Caco-2 (cell line): ENCODE results near the gene AIG1. TPM values are rescaled to one million over a fixed set of nuclear protein-coding genes. Genes with fewer than 3 reads are reported as not detected.

Experiments
- BruUV-seq: library from RNA; stranded (reverse); fragments of 400-500 nt; replicated peaks from 2 replicates; lab custom pipeline; 2021; lab: Mats Ljungman, UMichigan
- CTCF ChIA-PET: fragments of 300-600 bp; sonication (Branson Sonifier 250); formaldehyde crosslinking; loops from one replicate; lab custom pipeline; 2022; ENCODE audit warnings: antibody characterized with exemption; lab: Charles Lee
- POLR2A ChIA-PET: fragments of 300-600 bp; sonication (Branson Sonifier 250); formaldehyde crosslinking; loops from one replicate; lab custom pipeline; 2022; ENCODE audit warnings: antibody characterized with exemption; lab: Charles Lee
- DNase-seq, 2 experiments: peaks; one replicate each; pipeline versions ENCODE4 v3.0.0 to v3.0.0-alpha.2; 2020 to 2022
- H3K27me3 ChIP-seq: replicated peaks from 2 replicates; pipeline ENCODE4 v1.6.0; 2011; ENCODE audit warnings: low read length; ENCODE audit not compliant: control insufficient read depth, insufficient read depth
- H3K36me3 ChIP-seq: 2 replicates; pipeline ENCODE4 v1.5.1; 2011; ENCODE audit warnings: low read length; ENCODE audit not compliant: control insufficient read depth, insufficient read depth
- H3K4me1 ChIP-seq: fragments of 250-450 bp; sonication (Bioruptor Pico); 2 replicates; pipeline ENCODE4 v1.5.1; 2020; ENCODE audit warnings: mild to moderate bottlenecking
- H3K4me3 ChIP-seq: 2 replicates; pipeline ENCODE4 v1.5.1; 2011; ENCODE audit warnings: low read depth, mild to moderate bottlenecking, control low read depth, low read length
- H3K9me3 ChIP-seq: fragments of 250-450 bp; sonication (Bioruptor Pico); 2 replicates; pipeline ENCODE4 v1.5.1; 2020; ENCODE audit warnings: mild to moderate bottlenecking, moderate library complexity
- H3K27ac Mint-ChIP-seq: one replicate; pipeline ENCODE4 v1.8.0; 2022; ENCODE audit warnings: mixed read lengths; ENCODE audit not compliant: unreplicated experiment
- H3K27me3 Mint-ChIP-seq: one replicate; pipeline ENCODE4 v1.8.0; 2022; ENCODE audit warnings: mixed read lengths; ENCODE audit not compliant: insufficient read depth, unreplicated experiment
- H3K36me3 Mint-ChIP-seq: one replicate; pipeline ENCODE4 v1.8.0; 2022; ENCODE audit warnings: mild to moderate bottlenecking, mixed read lengths; ENCODE audit not compliant: insufficient read depth, unreplicated experiment
- H3K4me1 Mint-ChIP-seq: one replicate; pipeline ENCODE4 v1.8.0; 2022; ENCODE audit warnings: low read depth, mixed read lengths; ENCODE audit not compliant: unreplicated experiment
- H3K4me3 Mint-ChIP-seq: one replicate; pipeline ENCODE4 v1.8.0; 2022; ENCODE audit warnings: mild to moderate bottlenecking, moderate library complexity, mixed read lengths; ENCODE audit not compliant: unreplicated experiment
- H3K9me3 Mint-ChIP-seq: one replicate; pipeline ENCODE4 v1.8.0; 2022; ENCODE audit warnings: mixed read lengths; ENCODE audit not compliant: unreplicated experiment
- intact Hi-C: fragments of 100-400 bp; cut with micrococcal nuclease; formaldehyde crosslinking; loops from one replicate; pipeline ENCODE4 v1.10.0; 2022; ENCODE audit not compliant: unreplicated experiment
- total RNA-seq: library from RNA; stranded (reverse); gene quantifications from 2 replicates; pipeline ENCODE4 v1.2.3, GENCODE V29; 2022
- TF ChIP-seq, protein P1 (sequence below), 2 experiments: fragments of 200-600 bp in 1 of 2; IDR thresholded peaks; 1 replicate in 1 of 2; 2 replicates in 1 of 2; pipeline versions ENCODE4 v1.5.1 to v1.8.0; 2011 to 2022; ENCODE audit warnings: antibody characterized with exemption in 1 of 2, control low read depth in 1 of 2, inconsistent platforms in 1 of 2, low read depth in 1 of 2, low read length in 1 of 2, mild to moderate bottlenecking in 1 of 2, moderate library complexity in 1 of 2; ENCODE audit not compliant: insufficient read depth in 1 of 2, severe bottlenecking in 1 of 2, unreplicated experiment in 1 of 2

AIG1 gene
- total RNA-seq, 1 experiment from 2014 or later = 27.6 TPM

DNA sequence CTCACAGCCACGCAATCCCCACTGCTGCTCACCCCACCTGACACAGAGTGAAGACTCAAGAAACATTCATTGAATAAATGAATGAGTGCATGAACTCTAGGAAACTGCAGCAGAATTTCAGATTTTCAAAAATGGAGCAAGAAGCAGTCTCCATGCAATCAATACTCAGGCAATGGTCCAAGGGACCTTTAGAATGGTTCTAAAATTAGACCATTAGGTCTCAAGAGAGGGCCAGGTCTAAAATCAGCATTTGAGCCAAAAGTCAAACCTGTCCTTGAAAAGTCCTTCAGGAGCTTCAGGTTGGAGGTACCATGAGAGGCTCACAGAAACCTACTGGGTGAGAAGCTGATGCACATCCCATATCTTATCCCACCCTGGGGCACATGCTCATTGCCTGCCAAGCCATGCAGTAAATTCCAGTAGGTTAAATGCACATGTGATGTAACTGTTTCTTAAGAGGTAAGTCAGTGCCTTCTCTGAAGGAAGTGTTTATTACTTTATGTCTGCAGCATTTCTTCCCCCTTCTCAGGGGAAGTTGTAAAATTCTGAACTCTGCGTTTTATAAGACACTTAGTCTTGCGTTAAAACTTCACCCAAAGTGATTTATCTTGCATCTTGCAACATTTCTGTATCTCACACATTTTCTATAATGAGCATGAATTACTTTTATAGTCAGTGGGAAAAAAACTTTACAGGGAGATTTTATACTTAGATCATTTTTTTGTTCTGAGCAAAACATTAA, 263.2 kb downstream of the AIG1 start:
- H3K27ac Mint-ChIP-seq = no peak overlapping the region
- TF ChIP-seq, protein P1, sequence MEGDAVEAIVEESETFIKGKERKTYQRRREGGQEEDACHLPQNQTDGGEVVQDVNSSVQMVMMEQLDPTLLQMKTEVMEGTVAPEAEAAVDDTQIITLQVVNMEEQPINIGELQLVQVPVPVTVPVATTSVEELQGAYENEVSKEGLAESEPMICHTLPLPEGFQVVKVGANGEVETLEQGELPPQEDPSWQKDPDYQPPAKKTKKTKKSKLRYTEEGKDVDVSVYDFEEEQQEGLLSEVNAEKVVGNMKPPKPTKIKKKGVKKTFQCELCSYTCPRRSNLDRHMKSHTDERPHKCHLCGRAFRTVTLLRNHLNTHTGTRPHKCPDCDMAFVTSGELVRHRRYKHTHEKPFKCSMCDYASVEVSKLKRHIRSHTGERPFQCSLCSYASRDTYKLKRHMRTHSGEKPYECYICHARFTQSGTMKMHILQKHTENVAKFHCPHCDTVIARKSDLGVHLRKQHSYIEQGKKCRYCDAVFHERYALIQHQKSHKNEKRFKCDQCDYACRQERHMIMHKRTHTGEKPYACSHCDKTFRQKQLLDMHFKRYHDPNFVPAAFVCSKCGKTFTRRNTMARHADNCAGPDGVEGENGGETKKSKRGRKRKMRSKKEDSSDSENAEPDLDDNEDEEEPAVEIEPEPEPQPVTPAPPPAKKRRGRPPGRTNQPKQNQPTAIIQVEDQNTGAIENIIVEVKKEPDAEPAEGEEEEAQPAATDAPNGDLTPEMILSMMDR (IDR thresholded peaks at IDR 0.05; ENCODE audit: insufficient read depth in 1 of 2, low read depth in 1 of 2, low read length in 1 of 2, severe bottlenecking in 1 of 2, unreplicated experiment in 1 of 2) = no peak
- H3K4me1 Mint-ChIP-seq = no peaks in the 10 kb centered on the region
- no peaks in the 10 kb centered on the region for H3K27me3 ChIP-seq
- intact Hi-C loops = no loop called here
- POLR2A ChIA-PET = no interaction called here
- no TSS peak for BruUV-seq
- H3K4me3 ChIP-seq = no peak overlapping the region
- H3K9me3 ChIP-seq = no peaks in the 10 kb centered on the region
- CTCF ChIA-PET = no interaction called here
- H3K4me3 Mint-ChIP-seq = no peak overlapping the region
- H3K36me3 Mint-ChIP-seq = no peaks in the 10 kb centered on the region
- no peaks in the 10 kb centered on the region for H3K27me3 Mint-ChIP-seq
- peaks cover 5% of the 10 kb centered on the region for H3K9me3 Mint-ChIP-seq
- DNase-seq = no peak
- no peaks in the 10 kb centered on the region for H3K4me1 ChIP-seq
- H3K36me3 ChIP-seq = no peaks in the 10 kb centered on the region

DNA sequence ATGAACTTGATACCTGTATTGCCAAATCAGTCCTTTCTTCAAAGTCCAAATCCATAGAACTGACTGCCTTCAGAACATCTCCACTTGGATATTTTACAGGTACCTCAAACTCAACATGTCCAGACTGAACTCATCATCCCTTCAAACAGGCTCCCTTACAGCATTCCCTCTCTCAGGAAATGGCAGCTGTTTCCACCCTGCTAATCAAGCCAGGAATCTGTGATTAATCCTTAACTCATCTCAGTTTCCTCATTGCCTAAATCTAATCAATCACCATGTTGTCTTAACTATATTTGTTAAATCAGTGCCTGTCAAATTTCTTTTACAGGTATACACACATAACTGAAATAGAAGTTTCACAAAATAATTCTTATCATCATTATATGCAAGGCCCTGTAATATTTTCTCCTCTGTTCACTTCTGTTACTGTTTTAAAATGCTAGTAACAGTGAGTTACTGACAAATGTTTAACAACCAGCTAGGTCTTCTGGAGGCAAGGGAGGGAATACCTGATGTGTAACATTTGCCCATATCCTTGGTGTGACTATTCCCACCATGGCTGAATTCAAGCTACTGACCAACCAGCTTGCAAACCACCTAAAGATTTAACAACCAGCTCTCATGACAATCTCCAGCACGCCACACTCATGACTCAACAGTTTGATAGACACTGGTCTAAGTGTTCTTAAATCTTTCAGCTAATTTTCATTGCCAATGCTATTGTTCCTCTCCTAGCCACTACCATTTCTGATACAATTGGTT, 264.9 kb downstream of the AIG1 start:
- no peaks in the 10 kb centered on the region for H3K9me3 ChIP-seq
- TF ChIP-seq, protein P1 (IDR thresholded peaks at IDR 0.05; ENCODE audit: insufficient read depth in 1 of 2, low read depth in 1 of 2, low read length in 1 of 2, severe bottlenecking in 1 of 2, unreplicated experiment in 1 of 2) = no peak
- no peaks in the 10 kb centered on the region for H3K4me1 ChIP-seq
- DNase-seq = no peak
- Mint-ChIP-seq H3K27ac (no peak overlapping the region), H3K4me3 (no peak overlapping the region), H3K36me3 (no peaks in the 10 kb centered on the region), H3K4me1 (no peaks in the 10 kb centered on the region), H3K27me3 (no peaks in the 10 kb centered on the region), H3K9me3 (no peaks in the 10 kb centered on the region)
- no peaks in the 10 kb centered on the region for H3K36me3 ChIP-seq
- H3K4me3 ChIP-seq = no peak overlapping the region
- intact Hi-C loops = no loop called here
- no peaks in the 10 kb centered on the region for H3K27me3 ChIP-seq
- BruUV-seq = no TSS peak
- CTCF ChIA-PET = no interaction called here
- POLR2A ChIA-PET = no interaction called here

DNA sequence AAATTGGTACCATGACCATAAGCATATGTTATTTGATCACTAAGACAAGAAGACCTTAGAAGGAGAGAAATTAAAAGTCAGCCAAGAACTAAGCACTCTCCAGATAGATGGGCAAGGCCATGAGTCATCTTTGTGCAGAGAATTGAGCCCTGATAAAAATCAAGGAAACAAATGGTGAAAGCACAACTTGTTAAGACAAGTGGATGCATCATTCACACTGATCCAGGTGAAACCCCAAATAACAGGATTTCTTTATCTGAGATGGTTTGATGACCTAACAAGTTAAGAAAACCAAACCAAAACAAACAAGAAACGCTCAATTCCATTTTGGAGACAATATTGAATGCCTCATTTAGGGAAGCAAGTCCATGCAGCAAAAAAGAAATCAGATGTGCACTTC, 268.2 kb downstream of the AIG1 start:
- no peaks in the 10 kb centered on the region for H3K4me1 ChIP-seq
- Mint-ChIP-seq H3K27ac (no peak overlapping the region), H3K27me3 (no peaks in the 10 kb centered on the region), H3K4me3 (no peak overlapping the region), H3K4me1 (no peaks in the 10 kb centered on the region), H3K36me3 (no peaks in the 10 kb centered on the region), H3K9me3 (no peaks in the 10 kb centered on the region)
- TF ChIP-seq, protein P1 (IDR thresholded peaks at IDR 0.05; ENCODE audit: insufficient read depth in 1 of 2, low read depth in 1 of 2, low read length in 1 of 2, severe bottlenecking in 1 of 2, unreplicated experiment in 1 of 2) = no peak
- H3K9me3 ChIP-seq = no peaks in the 10 kb centered on the region
- BruUV-seq = no TSS peak
- no peak for DNase-seq
- intact Hi-C loops = no loop called here
- CTCF ChIA-PET = no interaction called here
- H3K36me3 ChIP-seq = no peaks in the 10 kb centered on the region
- POLR2A ChIA-PET = no interaction called here
- H3K27me3 ChIP-seq = no peaks in the 10 kb centered on the region
- no peak overlapping the region for H3K4me3 ChIP-seq
